GM12872 (cell line): ENCODE measurements around the gene PRMT3.

ENCODE experiments used
- TF ChIP-seq, protein P1 (sequence below): IDR thresholded peaks from 3 replicates; pipeline ENCODE4 v1.5.1; 2011; ENCODE audit warnings: low read depth, mild to moderate bottlenecking, low read length, moderate library complexity; ENCODE audit not compliant: insufficient read depth

PRMT3 gene

DNA sequence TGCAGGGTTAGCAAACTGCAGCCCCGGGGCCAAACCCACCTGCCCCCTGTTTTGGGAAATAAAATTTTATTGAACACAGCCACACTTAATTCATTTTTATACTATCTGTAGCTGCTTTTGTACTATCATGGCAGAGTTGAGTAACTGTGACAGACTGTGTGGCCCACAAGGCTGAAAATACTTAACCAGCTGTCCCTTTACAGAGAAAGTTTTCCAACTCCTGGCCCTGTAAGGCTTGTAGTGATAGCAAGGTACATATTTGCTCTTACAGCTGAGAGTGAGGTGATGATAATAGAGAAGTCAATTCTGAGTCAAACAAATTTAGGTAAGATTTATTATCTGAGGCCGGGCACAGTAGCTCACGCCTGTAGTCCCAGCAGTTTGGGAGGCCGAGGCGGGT is 124.5 kb downstream of the PRMT3 start:
- TF ChIP-seq, protein P1, sequence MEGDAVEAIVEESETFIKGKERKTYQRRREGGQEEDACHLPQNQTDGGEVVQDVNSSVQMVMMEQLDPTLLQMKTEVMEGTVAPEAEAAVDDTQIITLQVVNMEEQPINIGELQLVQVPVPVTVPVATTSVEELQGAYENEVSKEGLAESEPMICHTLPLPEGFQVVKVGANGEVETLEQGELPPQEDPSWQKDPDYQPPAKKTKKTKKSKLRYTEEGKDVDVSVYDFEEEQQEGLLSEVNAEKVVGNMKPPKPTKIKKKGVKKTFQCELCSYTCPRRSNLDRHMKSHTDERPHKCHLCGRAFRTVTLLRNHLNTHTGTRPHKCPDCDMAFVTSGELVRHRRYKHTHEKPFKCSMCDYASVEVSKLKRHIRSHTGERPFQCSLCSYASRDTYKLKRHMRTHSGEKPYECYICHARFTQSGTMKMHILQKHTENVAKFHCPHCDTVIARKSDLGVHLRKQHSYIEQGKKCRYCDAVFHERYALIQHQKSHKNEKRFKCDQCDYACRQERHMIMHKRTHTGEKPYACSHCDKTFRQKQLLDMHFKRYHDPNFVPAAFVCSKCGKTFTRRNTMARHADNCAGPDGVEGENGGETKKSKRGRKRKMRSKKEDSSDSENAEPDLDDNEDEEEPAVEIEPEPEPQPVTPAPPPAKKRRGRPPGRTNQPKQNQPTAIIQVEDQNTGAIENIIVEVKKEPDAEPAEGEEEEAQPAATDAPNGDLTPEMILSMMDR, result no peak

DNA sequence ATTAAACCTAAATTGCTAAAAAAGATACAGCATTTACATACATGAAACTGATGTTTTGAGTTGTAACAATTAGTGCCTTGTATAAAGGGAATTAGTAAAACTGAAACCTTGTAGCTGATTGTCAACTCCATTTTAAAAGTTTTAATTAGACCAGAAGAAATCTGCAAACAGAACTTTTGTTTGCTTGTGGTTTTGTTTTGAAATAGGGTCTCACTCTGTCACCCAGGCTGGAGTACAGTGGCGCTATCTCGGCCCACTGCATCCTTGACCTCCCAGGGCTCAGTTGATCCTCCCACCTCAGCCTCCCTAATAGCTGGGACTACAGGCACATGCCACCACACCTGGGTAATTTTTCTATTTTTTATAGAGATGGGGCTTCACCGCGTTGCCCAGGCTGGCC is 125.4 kb downstream of the PRMT3 start:
- TF ChIP-seq, protein P1, result no peak

DNA sequence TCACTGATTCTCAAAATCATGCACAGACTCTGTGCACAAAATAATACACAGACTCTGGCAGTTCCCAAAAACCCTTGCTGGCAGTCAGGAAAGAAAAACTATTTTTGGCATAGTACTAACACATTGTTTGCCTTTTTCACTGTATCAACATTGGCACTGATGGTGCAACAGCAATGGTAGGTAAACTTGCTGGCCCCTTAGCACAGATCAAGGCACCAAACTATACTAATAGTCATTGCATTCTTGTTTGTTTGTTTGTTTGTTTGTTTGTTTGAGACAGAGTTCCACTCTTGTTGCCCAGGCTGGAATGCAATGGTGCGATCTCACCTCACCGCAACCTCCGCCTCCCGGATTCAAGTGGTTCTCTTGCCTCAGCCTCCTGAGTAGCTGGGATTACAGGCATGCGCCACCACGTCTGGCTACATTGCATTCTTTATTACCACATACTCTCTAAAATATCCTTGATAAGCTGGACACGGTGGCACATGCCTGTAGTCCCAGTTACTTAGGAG is 130.9 kb downstream of the PRMT3 start:
- TF ChIP-seq, protein P1, result no peak

DNA sequence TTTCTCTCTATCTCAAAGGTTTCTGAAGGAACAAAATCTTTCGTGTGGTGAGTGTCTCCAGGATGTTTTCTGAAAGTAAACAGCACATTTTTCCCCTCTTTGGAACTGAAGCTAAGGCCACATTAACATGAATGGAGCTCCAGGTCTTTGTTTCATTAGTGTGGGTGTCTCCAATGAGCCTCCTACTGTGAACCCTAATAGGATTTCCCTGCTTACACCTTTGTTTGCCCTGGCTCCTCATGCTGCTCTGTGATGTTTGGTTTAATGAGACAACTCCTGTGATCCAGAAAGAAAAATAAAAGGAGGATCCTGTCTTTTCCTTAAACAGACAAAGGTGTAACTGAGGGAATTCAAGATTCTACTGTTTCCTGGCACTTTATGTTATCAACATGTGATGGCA is 135.0 kb downstream of the PRMT3 start:
- TF ChIP-seq, protein P1, result no peak

DNA sequence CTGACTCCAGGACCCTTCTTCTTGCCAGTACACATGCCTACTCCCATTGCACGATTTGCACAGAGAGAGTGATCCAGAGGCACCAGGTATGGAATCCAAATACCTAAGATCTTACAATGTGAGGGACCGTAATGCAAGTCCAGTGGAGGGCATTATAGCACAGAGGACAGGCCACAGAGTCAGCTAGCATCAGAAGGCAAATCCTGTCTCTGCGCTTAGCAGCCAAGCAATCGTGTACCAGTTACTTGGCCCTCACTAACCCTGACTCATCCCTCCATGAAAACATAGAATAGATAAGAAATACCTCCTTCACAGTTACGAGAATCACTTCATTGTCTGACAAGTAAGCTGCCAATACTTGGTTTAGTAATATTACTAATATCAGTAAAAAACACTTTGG is 142.2 kb downstream of the PRMT3 start:
- TF ChIP-seq, protein P1, result no peak

DNA sequence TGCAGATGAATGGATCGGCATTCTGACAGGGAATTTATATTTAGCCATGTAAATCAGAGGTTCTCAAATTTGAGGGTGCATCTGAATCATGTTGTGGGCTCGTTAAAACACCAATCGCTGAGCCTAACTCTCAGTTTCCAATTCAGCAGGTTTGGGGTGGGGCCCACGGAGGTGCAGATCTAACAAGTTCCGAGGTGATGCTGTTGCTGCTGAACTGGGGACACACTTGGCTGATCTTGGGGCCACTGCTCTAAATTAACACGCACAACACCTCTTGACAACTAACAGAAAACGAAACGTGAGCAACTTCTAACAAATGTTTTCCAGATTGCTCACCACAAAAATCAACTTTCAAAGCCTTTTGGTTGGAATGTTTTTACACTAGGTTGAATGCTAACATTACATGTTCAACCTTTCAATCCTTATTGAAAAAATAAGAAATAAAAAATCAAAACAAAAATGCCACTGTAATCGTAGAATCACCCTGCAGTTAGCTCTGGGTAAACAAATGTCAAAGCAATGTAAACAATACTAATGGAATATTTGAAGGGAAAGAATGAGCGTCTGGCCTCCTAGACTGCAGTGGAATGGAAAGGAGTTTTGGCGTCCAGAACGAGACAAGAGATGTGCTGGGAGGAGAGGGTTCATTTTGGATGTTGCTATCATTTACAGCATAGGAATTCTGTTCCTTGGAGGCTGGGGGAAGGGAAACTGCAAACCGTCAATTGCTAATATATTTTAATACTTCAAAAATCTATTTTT is 143.6 kb downstream of the PRMT3 start:
- TF ChIP-seq, protein P1, result no peak

DNA sequence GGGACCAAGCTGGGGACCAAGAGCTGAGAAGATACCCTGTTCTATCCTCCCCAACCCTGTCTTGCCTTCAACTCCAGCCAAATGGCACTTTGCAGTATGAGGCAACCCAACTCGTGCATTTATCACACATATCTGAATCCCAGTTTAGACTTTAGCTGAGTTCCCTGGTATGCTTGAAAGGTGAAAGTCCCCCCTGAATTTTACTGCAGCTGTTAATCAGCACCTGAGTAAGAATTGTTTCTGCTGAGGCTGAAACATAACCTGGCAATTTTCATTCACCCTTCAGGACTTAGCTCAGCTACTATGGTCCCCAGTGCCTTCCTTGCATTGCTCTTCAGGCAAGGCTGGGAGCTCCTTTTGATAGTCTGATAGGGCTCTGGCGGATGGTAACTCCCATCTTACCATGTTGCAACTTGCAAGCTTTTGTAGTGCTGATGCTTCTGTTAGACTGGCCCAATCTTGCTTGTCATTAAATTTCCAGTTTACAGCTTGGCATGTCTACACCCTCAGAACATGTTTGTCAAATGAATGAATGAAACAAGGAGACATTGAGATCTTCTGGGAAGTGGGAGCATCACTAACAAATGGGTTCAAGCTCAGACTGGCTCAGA is 147.9 kb downstream of the PRMT3 start:
- TF ChIP-seq, protein P1, result no peak
